GM19193 (cell line): ENCODE data around the gene JOSD2.

Experiments used
- POLR2A ChIP-seq: IDR thresholded peaks from 4 replicates; pipeline ENCODE4 v1.6.1; 2011; ENCODE audit not compliant: insufficient read depth, insufficient read length; ENCODE audit errors: extremely low read depth

JOSD2 gene

GRCh38 chr19:50465986-50466705 lies 44.8 kb downstream of the JOSD2 start:
- TF ChIP-seq POLR2A = no peak

- TF ChIP-seq POLR2A = no peak
Measured at GRCh38 chr19:50465000-50465399, 46.0 kb downstream of the JOSD2 start.

GRCh38 chr19:50464348-50464747 lies 46.6 kb downstream of the JOSD2 start:
- no peak for TF ChIP-seq POLR2A

- no peak for TF ChIP-seq POLR2A
Measured at GRCh38 chr19:50462970-50463369, 48.0 kb downstream of the JOSD2 start.

- TF ChIP-seq POLR2A = no peak
Measured at GRCh38 chr19:50461066-50461875, 49.7 kb downstream of the JOSD2 start.

- TF ChIP-seq POLR2A = peak; percentile 56
Measured at GRCh38 chr19:50460161-50460765, 50.7 kb downstream of the JOSD2 start.

GRCh38 chr19:50459638-50460037 lies 51.4 kb downstream of the JOSD2 start:
- no peak for TF ChIP-seq POLR2A

GRCh38 chr19:50459067-50459456 lies 51.9 kb downstream of the JOSD2 start:
- TF ChIP-seq POLR2A = no peak

GRCh38 chr19:50458396-50459066 lies 52.5 kb downstream of the JOSD2 start:
- no peak for TF ChIP-seq POLR2A

- no peak for TF ChIP-seq POLR2A
Measured at GRCh38 chr19:50457300-50457699, 53.7 kb downstream of the JOSD2 start.
